ENCODE data around the gene BAG3. TPM values are rescaled to one million over a fixed set of nuclear protein-coding genes. Genes with fewer than 3 reads are reported as not detected.

BAG3 gene
- total and polyA plus RNA-seq, 7 donors: 283 to 855 (median 453) TPM

- no peak for DNase-seq
- H3K4me1 ChIP-seq: no peaks in the 10 kb centered on the region
- H3K27me3 ChIP-seq (ENCODE audit: insufficient read depth in 3 of 3, low read length in 2 of 3): no peaks in the 10 kb centered on the region
- H3K4me3 ChIP-seq: no peak overlapping the region
- H3K9me3 ChIP-seq: no peaks in the 10 kb centered on the region
- no peak for TF ChIP-seq CTCF (IDR thresholded peaks at IDR 0.05)
- intact Hi-C loops (cut with DNase I): loop anchor here in 1 of 2 donors (5.0 kb wide), 1 partner anchor 34 kb away; no protein-coding TSS in a partner anchor
- no peak for ATAC-seq
- H3K36me3 ChIP-seq (ENCODE audit: insufficient read depth in 1 of 2, low read depth in 1 of 2): no peaks in the 10 kb centered on the region
- 80 to 92% (median 84%) methylated on average over 4 of the region's 4 CpGs for WGBS, 3 donors
- no peak overlapping the region for H3K27ac ChIP-seq
Measured at GRCh38 chr10:119688033-119688508, 36.9 kb downstream of the BAG3 start.

GRCh38 chr10:119689016-119689580 is 37.9 kb downstream of the BAG3 start:
- intact Hi-C loops (cut with DNase I): loop anchor here in 1 of 2 donors (5.0 kb wide), 1 partner anchor 33 kb away; no protein-coding TSS in a partner anchor
- WGBS, 3 donors: 67 to 79% (median 72%) methylated on average over 6 of the region's 6 CpGs
- Histone ChIP-seq H3K9me3 (no peaks in the 10 kb centered on the region), H3K4me1 (no peaks in the 10 kb centered on the region), H3K27ac (no peak overlapping the region), H3K36me3 (ENCODE audit: insufficient read depth in 1 of 2, low read depth in 1 of 2) (no peaks in the 10 kb centered on the region), H3K4me3 (no peak overlapping the region), H3K27me3 (ENCODE audit: insufficient read depth in 3 of 3, low read length in 2 of 3) (no peaks in the 10 kb centered on the region)
- TF ChIP-seq CTCF (IDR thresholded peaks at IDR 0.05): no peak
- ATAC-seq (no peak), DNase-seq (no peak)

- no peak for ATAC-seq
- 93 to 95% (median 94%) methylated on average over 3 of the region's 3 CpGs for WGBS, 3 donors
- TF ChIP-seq CTCF (IDR thresholded peaks at IDR 0.05): no peak
- Histone ChIP-seq H3K9me3 (no peaks in the 10 kb centered on the region), H3K36me3 (ENCODE audit: insufficient read depth in 1 of 2, low read depth in 1 of 2) (no peaks in the 10 kb centered on the region), H3K4me3 (no peak overlapping the region), H3K4me1 (no peaks in the 10 kb centered on the region), H3K27ac (no peak overlapping the region), H3K27me3 (ENCODE audit: insufficient read depth in 3 of 3, low read length in 2 of 3) (no peaks in the 10 kb centered on the region)
- no peak for DNase-seq
- intact Hi-C loops (cut with DNase I): loop anchor here in 1 of 2 donors (5.0 kb wide), 1 partner anchor 166 kb away; no protein-coding TSS in a partner anchor
Measured at GRCh38 chr10:119691726-119692125, 40.5 kb downstream of the BAG3 start.

GRCh38 chr10:119693262-119693957 is 42.2 kb downstream of the BAG3 start:
- Histone ChIP-seq H3K27ac (no peak overlapping the region), H3K4me1 (no peaks in the 10 kb centered on the region), H3K4me3 (no peak overlapping the region), H3K27me3 (ENCODE audit: insufficient read depth in 3 of 3, low read length in 2 of 3) (no peaks in the 10 kb centered on the region), H3K9me3 (no peaks in the 10 kb centered on the region), H3K36me3 (ENCODE audit: insufficient read depth in 1 of 2, low read depth in 1 of 2) (no peaks in the 10 kb centered on the region)
- ATAC-seq (no peak), DNase-seq (no peak)
- intact Hi-C loops (cut with DNase I): loop anchor here in 1 of 2 donors (5.0 kb wide), 1 partner anchor 164 kb away; no protein-coding TSS in a partner anchor
- 73 to 76% (median 74%) methylated on average over 6 of the region's 6 CpGs for WGBS, 3 donors
- TF ChIP-seq CTCF (IDR thresholded peaks at IDR 0.05): no peak

Data from psoas muscle (tissue), 8 donors.